T-helper 22 cell (primary cell): ENCODE measurements around the gene IPO9.
"Not testable (repeated sequence)": the region's sequence is repeated elsewhere in the genome, so short reads cannot be mapped to it uniquely, and the experiment has no call there.

ENCODE experiments used
- DNase-seq: peaks from one replicate; pipeline ENCODE4 v3.0.0-alpha.2; 2020; ENCODE audit warnings: low read depth

IPO9 gene

GRCh38 chr1:201810466-201811216, 18.3 kb upstream of the IPO9 start:
- no peak for DNase-seq

GRCh38 chr1:201813226-201813625, 15.7 kb upstream of the IPO9 start:
- no peak for DNase-seq

GRCh38 chr1:201816309-201816854, 12.6 kb upstream of the IPO9 start:
- no peak for DNase-seq

GRCh38 chr1:201818971-201819750, 9.8 kb upstream of the IPO9 start:
- no peak for DNase-seq

GRCh38 chr1:201820413-201820812, 8.5 kb upstream of the IPO9 start:
- no peak for DNase-seq

- no peak for DNase-seq
Observed at GRCh38 chr1:201825245-201825644, 3.7 kb upstream of the IPO9 start.

GRCh38 chr1:201826830-201827229, 2.1 kb upstream of the IPO9 start:
- no peak for DNase-seq

GRCh38 chr1:201827321-201828216, 1.4 kb upstream of the IPO9 start:
- no peak for DNase-seq

GRCh38 chr1:201828217-201828819, 639 bp upstream of the IPO9 start:
- DNase-seq: no peak

GRCh38 chr1:201831371-201831770, 2.4 kb downstream of the IPO9 start:
- no peak for DNase-seq

- DNase-seq: no peak
Observed at GRCh38 chr1:201834621-201835020, 5.7 kb downstream of the IPO9 start.

- no peak for DNase-seq
Observed at GRCh38 chr1:201838381-201838780, 9.4 kb downstream of the IPO9 start.

- not testable (repeated sequence) for DNase-seq
Observed at GRCh38 chr1:201839089-201839488, 10.1 kb downstream of the IPO9 start.

- no peak for DNase-seq
Observed at GRCh38 chr1:201840055-201840454, 11.1 kb downstream of the IPO9 start.

- no peak for DNase-seq
Observed at GRCh38 chr1:201840490-201840889, 11.5 kb downstream of the IPO9 start.

GRCh38 chr1:201841265-201841912, 12.4 kb downstream of the IPO9 start:
- DNase-seq: no peak

GRCh38 chr1:201842472-201843027, 13.6 kb downstream of the IPO9 start:
- no peak for DNase-seq

GRCh38 chr1:201845331-201846083, 16.6 kb downstream of the IPO9 start:
- no peak for DNase-seq

- no peak for DNase-seq
Observed at GRCh38 chr1:201847150-201847549, 18.2 kb downstream of the IPO9 start.

- DNase-seq: no peak
Observed at GRCh38 chr1:201848230-201848629, 19.3 kb downstream of the IPO9 start.
